ENCODE measurements around the gene GOLIM4.

Gene GOLIM4

GRCh38 chr3:167972502-167972901 lies 123.2 kb downstream of the GOLIM4 start:
- TF ChIP-seq TAF1 (IDR thresholded peaks at IDR 0.05; ENCODE audit: low read depth, low read length) (no peak), POU2F2 (IDR thresholded peaks at IDR 0.05; ENCODE audit: low read depth, low read length) (no peak), POLR2A (IDR thresholded peaks at IDR 0.05; ENCODE audit: low read depth, low read length) (no peak), POLR2AphosphoS5 (IDR thresholded peaks at IDR 0.05; ENCODE audit: low read depth, low read length) (no peak), PAX5 (IDR thresholded peaks at IDR 0.05; ENCODE audit: insufficient read depth, low read length, severe bottlenecking) (no peak), SPI1 (IDR thresholded peaks at IDR 0.05; ENCODE audit: low read depth, low read length) (no peak)
- FAIRE-seq (no peak), DNase-seq (ENCODE audit: insufficient read length, low spot score) (no peak)

GRCh38 chr3:167969548-167969947 lies 126.2 kb downstream of the GOLIM4 start:
- DNase-seq (ENCODE audit: insufficient read length, low spot score) (no peak), FAIRE-seq (no peak)
- TF ChIP-seq PAX5 (IDR thresholded peaks at IDR 0.05; ENCODE audit: insufficient read depth, low read length, severe bottlenecking) (no peak), POU2F2 (IDR thresholded peaks at IDR 0.05; ENCODE audit: low read depth, low read length) (no peak), TAF1 (IDR thresholded peaks at IDR 0.05; ENCODE audit: low read depth, low read length) (no peak), POLR2A (IDR thresholded peaks at IDR 0.05; ENCODE audit: low read depth, low read length) (no peak), POLR2AphosphoS5 (IDR thresholded peaks at IDR 0.05; ENCODE audit: low read depth, low read length) (no peak), SPI1 (IDR thresholded peaks at IDR 0.05; ENCODE audit: low read depth, low read length) (no peak)

GRCh38 chr3:167967257-167968036 lies 128.3 kb downstream of the GOLIM4 start:
- FAIRE-seq (no peak), DNase-seq (ENCODE audit: insufficient read length, low spot score) (no peak)
- TF ChIP-seq POU2F2 (IDR thresholded peaks at IDR 0.05; ENCODE audit: low read depth, low read length) = no peak
- TF ChIP-seq PAX5 (IDR thresholded peaks at IDR 0.05; ENCODE audit: insufficient read depth, low read length, severe bottlenecking) = no peak
- TF ChIP-seq TAF1 (IDR thresholded peaks at IDR 0.05; ENCODE audit: low read depth, low read length) = no peak
- TF ChIP-seq POLR2AphosphoS5 (IDR thresholded peaks at IDR 0.05; ENCODE audit: low read depth, low read length) = no peak
- no peak for TF ChIP-seq SPI1 (IDR thresholded peaks at IDR 0.05; ENCODE audit: low read depth, low read length)
- TF ChIP-seq POLR2A (IDR thresholded peaks at IDR 0.05; ENCODE audit: low read depth, low read length) = no peak

Data from GM12891 (cell line).